Lung (tissue), 12 donors: ENCODE results near the gene STK16. TPM values are rescaled to one million over a fixed set of nuclear protein-coding genes. Genes with fewer than 3 reads are reported as not detected.

Source experiments
- ATAC-seq: fragments of 200-7000 bp; cut with Tn5 transposase; one replicate; pipeline ENCODE4 v1.9.1; 2020; ENCODE audit warnings: moderate number of reproducible peaks; ENCODE audit not compliant: insufficient read depth, low FRiP score
- DNase-seq, 3 donors: peaks; one replicate each; pipeline ENCODE4 v3.0.0-alpha.2; 2013 to 2017
- H3K27ac ChIP-seq, 2 donors: one replicate each; pipeline ENCODE4 v1.5.1; 2013; ENCODE audit warnings: mild to moderate bottlenecking in 2 of 2, moderate library complexity in 2 of 2, control low read depth in 1 of 2, inconsistent platforms in 1 of 2, low read depth in 1 of 2, low read length in 1 of 2
- H3K27me3 ChIP-seq, 3 donors: one replicate each; pipeline ENCODE4 v1.5.1; 2013; ENCODE audit warnings: low read length in 2 of 3; ENCODE audit not compliant: control insufficient read depth in 3 of 3, insufficient read depth in 3 of 3
- H3K36me3 ChIP-seq, 4 donors: one replicate each; pipeline ENCODE4 v1.5.1; 2013; ENCODE audit warnings: low read length in 4 of 4, mild to moderate bottlenecking in 1 of 4, moderate library complexity in 1 of 4; ENCODE audit not compliant: control insufficient read depth in 4 of 4, insufficient read depth in 4 of 4
- H3K4me1 ChIP-seq, 5 donors: one replicate each; pipeline ENCODE4 v1.5.1; 2013; ENCODE audit warnings: low read length in 5 of 5, mild to moderate bottlenecking in 2 of 5, moderate library complexity in 1 of 5; ENCODE audit not compliant: control insufficient read depth in 5 of 5, insufficient read depth in 5 of 5
- H3K4me3 ChIP-seq: one replicate; pipeline ENCODE4 v1.5.1; 2013; ENCODE audit warnings: mild to moderate bottlenecking, control low read depth, moderate library complexity
- H3K9ac ChIP-seq, 2 donors: one replicate each; pipeline ENCODE4 v1.5.1; 2013; ENCODE audit warnings: low read length in 2 of 2, control low read depth in 1 of 2; ENCODE audit not compliant: insufficient read depth in 1 of 2
- H3K9me3 ChIP-seq, 4 donors: one replicate each; pipeline ENCODE4 v1.5.1; 2013; ENCODE audit warnings: low read length in 3 of 4, mild to moderate bottlenecking in 1 of 4, moderate library complexity in 1 of 4; ENCODE audit not compliant: control insufficient read depth in 4 of 4, insufficient read depth in 3 of 4
- CTCF ChIP-seq: IDR thresholded peaks from 2 replicates; pipeline ENCODE4 v1.5.1; 2012; ENCODE audit warnings: mild to moderate bottlenecking; ENCODE audit errors: control extremely low read depth, extremely low read depth
- WGBS, 2 donors: extraction: QIAGEN DNeasy Blood & Tissue Kit; methylation state at CpG; one replicate each; pipeline ENCODE4 v1.1.7; 2013; 5-methylcytosine and 5-hydroxymethylcytosine counted together
- polyA plus RNA-seq, 2 donors: library from polyadenylated mRNA; stranded (reverse); fragments of 200-250 nt; gene quantifications; one replicate each; pipeline ENCODE4 v1.2.1, GENCODE V29; 2013
- total RNA-seq, 2 donors: library from RNA; depleted of rRNA in 1 of 2; stranded (reverse); fragments of >200 nt in 1 of 2; gene quantifications; one replicate each; pipeline ENCODE4 v1.2.1, GENCODE V29; 2014 to 2021
- donor health status: control.
- donor health status: control.
- donor health status: Bipolar disorder and iron deficiency.
- donor health status: healthy.
- donor health status: DM: yes; HTN: yes; CAD: no.

Gene STK16
- total and polyA plus RNA-seq, 4 donors = 16.2 to 50.5 (median 25.4) TPM

- Histone ChIP-seq H3K4me1 (peaks cover 0 to 9% (median 0%) of the 10 kb centered on the region in 5 donors), H3K4me3 (no peak overlapping the region), H3K9ac (no peak overlapping the region), H3K27ac (no peak overlapping the region), H3K9me3 (no peaks in the 10 kb centered on the region), H3K27me3 (no peaks in the 10 kb centered on the region), H3K36me3 (peaks cover 0 to 13% (median 7%) of the 10 kb centered on the region in 4 donors)
- 51 to 65% methylated on average over 16 of the region's 16 CpGs for WGBS, 2 donors
- ATAC-seq = peak; percentile 32
- TF ChIP-seq CTCF = no peak
- DNase-seq = peak; percentile 81 to 87 (median 81)
Observed at GRCh38 chr2:219289537-219290361, 44.5 kb downstream of the STK16 start.

GRCh38 chr2:219290381-219291171 lies 45.3 kb downstream of the STK16 start:
- ATAC-seq (no peak), DNase-seq (no peak)
- Histone ChIP-seq H3K27ac (no peak overlapping the region), H3K9ac (no peak overlapping the region), H3K4me3 (no peak overlapping the region), H3K36me3 (peaks cover 0 to 6% (median under 1%) of the 10 kb centered on the region in 4 donors), H3K9me3 (no peaks in the 10 kb centered on the region), H3K27me3 (peaks cover 0 to 5% (median 0%) of the 10 kb centered on the region in 3 donors), H3K4me1 (peaks cover 0 to 13% (median 4%) of the 10 kb centered on the region in 5 donors)
- TF ChIP-seq CTCF = no peak
- WGBS, 2 donors = 88 to 92% methylated on average over 16 of the region's 16 CpGs

GRCh38 chr2:219291394-219291793 lies 46.1 kb downstream of the STK16 start:
- no peak overlapping the region for H3K4me3 ChIP-seq

More at GRCh38 chr2:219291394-219291793, 46.1 kb downstream of the STK16 start:
- Histone ChIP-seq H3K9me3 (no peaks in the 10 kb centered on the region), H3K27ac (no peak overlapping the region), H3K9ac (no peak overlapping the region), H3K36me3 (no peaks in the 10 kb centered on the region), H3K27me3 (peaks cover 0 to 5% (median 0%) of the 10 kb centered on the region in 3 donors), H3K4me1 (peaks cover 0 to 13% (median 4%) of the 10 kb centered on the region in 5 donors)
- ATAC-seq (no peak), DNase-seq (no peak)
- 81 to 85% methylated on average over 6 to 7 of the region's 7 CpGs for WGBS, 2 donors
- TF ChIP-seq CTCF = no peak
